Stimulated activated CD4-positive, alpha-beta T cell treated with anti-CD3 and anti-CD28 coated beads, Interleukin-15, amount 100 ng/mL, for 1 hour (primary cell): ENCODE data around the gene SRGAP3.

Experiments used
- DNase-seq, 2 donors: peaks; one replicate each; pipeline ENCODE4 v3.0.0-alpha.2; 2020; ENCODE audit warnings: low read depth in 1 of 2, low spot score in 1 of 2

The SRGAP3 gene

DNA sequence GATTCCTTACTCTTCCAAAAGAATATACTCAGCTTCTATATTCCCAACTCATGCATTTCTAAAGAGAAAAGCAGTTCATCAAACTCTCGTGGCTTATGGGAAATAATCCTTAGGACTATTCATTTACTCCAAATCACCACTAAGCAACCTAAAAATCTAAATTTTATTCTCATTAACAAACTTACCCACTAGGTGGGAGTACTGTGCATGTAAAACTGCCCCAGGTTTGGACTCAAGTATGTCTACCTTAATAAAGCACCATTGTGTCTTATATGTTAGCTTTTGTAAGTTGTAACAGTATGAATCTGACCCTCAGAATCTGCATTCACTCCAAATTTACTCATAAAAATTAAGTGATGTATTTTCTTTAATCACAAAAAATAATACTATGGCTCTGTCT lies 311.4 kb downstream of the SRGAP3 start:
- DNase-seq, result no peak

DNA sequence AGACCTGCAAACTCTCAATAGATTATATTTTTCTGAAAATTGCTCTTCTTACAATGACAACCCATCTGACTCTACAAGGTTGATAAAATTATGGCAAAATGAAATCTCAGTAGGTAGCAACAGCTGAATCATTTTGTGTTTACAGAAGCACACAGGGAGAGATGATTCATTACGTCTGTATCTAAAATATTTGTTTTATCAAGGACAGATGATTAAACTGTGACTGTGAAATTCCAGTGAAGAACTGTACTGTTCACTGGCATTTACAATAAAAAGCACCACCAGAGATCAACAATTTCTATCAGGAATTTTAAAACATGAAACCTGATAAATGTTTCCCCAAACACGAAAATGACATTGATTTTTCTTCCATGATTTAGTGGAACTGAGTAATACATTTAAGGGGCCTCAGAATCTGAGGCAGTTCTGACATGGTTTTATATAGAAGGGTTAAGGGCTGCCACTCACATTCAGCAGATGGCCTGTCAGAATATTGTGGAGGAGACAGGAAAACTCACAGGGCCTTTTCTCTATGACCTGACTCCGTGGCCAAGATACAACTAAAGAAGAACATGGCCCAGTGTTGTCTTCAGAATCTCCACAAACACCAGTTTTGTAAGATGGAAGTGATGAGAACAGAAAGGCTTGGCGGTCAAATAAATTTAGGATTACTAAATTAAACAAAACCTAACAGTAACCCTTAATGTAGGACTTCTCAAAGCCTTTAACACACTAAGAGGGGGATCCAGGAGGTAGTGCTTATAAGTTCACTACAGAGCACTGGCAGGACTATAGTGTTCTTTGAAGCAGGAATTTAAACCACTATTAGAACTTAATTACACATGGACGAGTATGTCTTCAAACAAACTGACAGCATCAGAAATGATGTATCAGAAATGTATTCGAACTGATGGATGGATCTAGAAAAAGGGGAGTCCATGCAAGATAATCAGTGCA lies 312.1 kb downstream of the SRGAP3 start:
- DNase-seq, result no peak

DNA sequence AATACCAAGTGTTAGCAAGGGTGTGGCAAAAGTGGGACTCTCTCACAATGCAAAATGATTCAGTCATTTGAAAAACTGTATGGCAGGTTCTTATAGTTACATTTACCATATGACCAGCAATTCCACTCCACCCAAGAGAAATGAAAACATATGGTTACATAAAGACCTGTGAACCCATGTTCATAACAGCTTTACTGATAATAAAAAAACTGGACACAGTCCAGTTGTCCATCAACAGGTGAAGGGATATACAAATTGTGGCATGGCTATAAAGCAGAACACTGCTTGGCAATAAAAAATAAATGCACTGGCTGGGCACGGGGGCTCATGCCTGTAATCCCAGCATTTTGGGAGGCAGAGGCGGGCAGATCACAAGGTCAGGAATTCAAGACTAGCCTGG lies 316.9 kb downstream of the SRGAP3 start:
- no peak for DNase-seq

DNA sequence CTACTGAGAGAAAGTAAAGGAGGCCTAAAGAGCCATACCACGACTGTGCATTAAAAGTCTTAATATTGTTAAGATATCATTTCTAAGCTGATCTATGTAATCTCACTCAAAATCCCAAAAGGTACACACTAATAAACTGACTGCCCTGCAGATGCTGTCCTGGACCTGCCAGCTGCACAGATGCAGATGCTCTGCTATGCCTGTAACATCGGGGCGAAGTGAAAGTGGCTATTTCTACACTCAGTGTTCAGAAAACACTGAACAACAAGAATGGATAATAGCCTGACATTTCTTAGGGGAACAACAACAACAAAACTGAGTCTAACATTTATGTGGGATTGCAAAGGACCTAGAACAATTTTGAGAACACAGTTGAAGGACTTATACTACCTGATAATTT lies 318.1 kb downstream of the SRGAP3 start:
- DNase-seq, result no peak
